ENCODE results near the gene GNPTG. TPM values are rescaled to one million over a fixed set of nuclear protein-coding genes. Genes with fewer than 3 reads are reported as not detected.

Gene GNPTG
- total and polyA plus RNA-seq, 2 of the 13 experiments (the other 11 are each of a cell fraction or from before 2014, with no cell fraction given): 22.7 to 71.1 TPM

GRCh38 chr16:1379304-1380076 lies 27.8 kb downstream of the GNPTG start (continued):
- TF ChIP-seq AHDC1 (CRISPR knock-in tag; IDR thresholded peaks at IDR 0.05; ENCODE audit: borderline replicate concordance) (no peak), CTCF (CRISPR knock-in tag; IDR thresholded peaks at IDR 0.05) (peak; percentile 52), ZNF253 (CRISPR knock-in tag; IDR thresholded peaks at IDR 0.05; ENCODE audit: borderline replicate concordance) (no peak), ZNF570 (CRISPR knock-in tag; IDR thresholded peaks at IDR 0.05; ENCODE audit: borderline replicate concordance) (no peak), CHD2 (IDR thresholded peaks at IDR 0.05; ENCODE audit: low read depth, low read length) (no peak), SMARCC2 (IDR thresholded peaks at IDR 0.05) (no peak), ATRX (CRISPR knock-in tag; IDR thresholded peaks at IDR 0.05; ENCODE audit: borderline replicate concordance) (no peak)
